AG04449 (cell line): ENCODE data around the gene CCDC112.
A peak's percentile ranks its signal among the peaks of the same experiment; 100 is the strongest.

Source experiments
- CTCF ChIA-PET: fragments of 350-600 bp; formaldehyde crosslinking; extraction: SDS; loops from one replicate; lab custom pipeline; 2021; ENCODE audit warnings: antibody characterized with exemption; lab: Yijun Ruan, JAX
- POLR2A ChIA-PET: fragments of 400-600, 350-600 bp; formaldehyde crosslinking; extraction: SDS; loops from one replicate; lab custom pipeline; 2020; ENCODE audit warnings: antibody characterized with exemption, inconsistent platforms; lab: Yijun Ruan, JAX
- DNase-seq: peaks from one replicate; pipeline ENCODE4 v3.0.0-alpha.2; 2010; ENCODE audit warnings: low read depth, low spot score
- H3K4me3 ChIP-seq: 2 replicates; pipeline ENCODE4 v1.5.1; 2011; ENCODE audit warnings: low read depth, mild to moderate bottlenecking, control low read depth, low read length
- TF ChIP-seq, protein P1 (sequence below): IDR thresholded peaks from one replicate; pipeline ENCODE4 v1.5.1; 2011; ENCODE audit warnings: mild to moderate bottlenecking, moderate library complexity, low read length, control low read depth, inconsistent platforms; ENCODE audit not compliant: insufficient read depth; ENCODE audit errors: missing control alignments

CCDC112 gene

DNA sequence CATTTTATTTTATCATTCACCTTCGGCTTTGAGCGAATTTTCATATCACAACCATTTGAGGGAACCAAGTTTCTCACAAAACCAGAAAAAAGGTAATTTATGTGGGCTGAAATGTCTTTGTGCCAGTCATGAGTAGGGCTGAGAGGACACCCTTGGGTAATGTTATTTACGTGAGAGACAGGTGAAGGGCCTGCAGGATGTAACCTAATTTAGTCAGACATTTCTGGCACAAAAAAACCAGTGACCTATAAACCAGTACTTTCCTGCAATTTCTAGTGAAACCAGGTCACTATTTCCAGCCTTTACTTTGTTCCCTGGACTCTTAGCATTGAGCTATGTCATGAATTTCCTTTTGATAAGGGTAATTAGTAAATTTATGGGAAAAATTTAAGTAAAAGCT lies 17.2 kb upstream of the CCDC112 start:
- CTCF ChIA-PET, result interaction anchor here (1.1 to 2.3 kb wide), 3 partner anchors 261 to 278 kb away, joined by 3 to 12 read pairs (median 3); no protein-coding TSS in a partner anchor
- H3K4me3 ChIP-seq, result no peak overlapping the region
- no peak for DNase-seq
- TF ChIP-seq, protein P1, sequence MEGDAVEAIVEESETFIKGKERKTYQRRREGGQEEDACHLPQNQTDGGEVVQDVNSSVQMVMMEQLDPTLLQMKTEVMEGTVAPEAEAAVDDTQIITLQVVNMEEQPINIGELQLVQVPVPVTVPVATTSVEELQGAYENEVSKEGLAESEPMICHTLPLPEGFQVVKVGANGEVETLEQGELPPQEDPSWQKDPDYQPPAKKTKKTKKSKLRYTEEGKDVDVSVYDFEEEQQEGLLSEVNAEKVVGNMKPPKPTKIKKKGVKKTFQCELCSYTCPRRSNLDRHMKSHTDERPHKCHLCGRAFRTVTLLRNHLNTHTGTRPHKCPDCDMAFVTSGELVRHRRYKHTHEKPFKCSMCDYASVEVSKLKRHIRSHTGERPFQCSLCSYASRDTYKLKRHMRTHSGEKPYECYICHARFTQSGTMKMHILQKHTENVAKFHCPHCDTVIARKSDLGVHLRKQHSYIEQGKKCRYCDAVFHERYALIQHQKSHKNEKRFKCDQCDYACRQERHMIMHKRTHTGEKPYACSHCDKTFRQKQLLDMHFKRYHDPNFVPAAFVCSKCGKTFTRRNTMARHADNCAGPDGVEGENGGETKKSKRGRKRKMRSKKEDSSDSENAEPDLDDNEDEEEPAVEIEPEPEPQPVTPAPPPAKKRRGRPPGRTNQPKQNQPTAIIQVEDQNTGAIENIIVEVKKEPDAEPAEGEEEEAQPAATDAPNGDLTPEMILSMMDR, result no peak
- POLR2A ChIA-PET, result no interaction called here

DNA sequence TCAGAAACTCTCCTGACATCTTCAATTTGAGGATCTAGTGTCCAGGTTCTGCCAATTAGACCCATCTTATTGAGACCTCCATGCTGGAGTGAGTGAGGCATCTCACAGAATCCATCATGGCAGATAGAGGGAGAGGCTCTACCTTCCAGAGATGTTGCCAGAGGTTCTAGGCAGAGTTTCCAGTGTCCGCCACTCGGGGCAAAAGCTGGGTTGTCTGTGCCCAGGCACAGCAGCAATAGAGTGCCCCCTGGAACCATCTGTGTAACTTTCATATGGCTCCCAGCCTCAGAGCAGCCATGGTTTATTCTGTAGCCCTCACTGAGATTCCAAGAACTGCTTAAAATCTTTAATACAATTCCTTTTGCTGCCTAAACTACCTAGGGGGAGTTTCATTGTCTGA lies 16.6 kb upstream of the CCDC112 start:
- POLR2A ChIA-PET, result no interaction called here
- no peak overlapping the region for H3K4me3 ChIP-seq
- TF ChIP-seq, protein P1, result no peak
- no peak for DNase-seq
- CTCF ChIA-PET, result interaction anchor here (2.3 to 6.0 kb wide), 2 partner anchors 10 to 278 kb away, joined by 12 to 30 read pairs; no protein-coding TSS in a partner anchor

DNA sequence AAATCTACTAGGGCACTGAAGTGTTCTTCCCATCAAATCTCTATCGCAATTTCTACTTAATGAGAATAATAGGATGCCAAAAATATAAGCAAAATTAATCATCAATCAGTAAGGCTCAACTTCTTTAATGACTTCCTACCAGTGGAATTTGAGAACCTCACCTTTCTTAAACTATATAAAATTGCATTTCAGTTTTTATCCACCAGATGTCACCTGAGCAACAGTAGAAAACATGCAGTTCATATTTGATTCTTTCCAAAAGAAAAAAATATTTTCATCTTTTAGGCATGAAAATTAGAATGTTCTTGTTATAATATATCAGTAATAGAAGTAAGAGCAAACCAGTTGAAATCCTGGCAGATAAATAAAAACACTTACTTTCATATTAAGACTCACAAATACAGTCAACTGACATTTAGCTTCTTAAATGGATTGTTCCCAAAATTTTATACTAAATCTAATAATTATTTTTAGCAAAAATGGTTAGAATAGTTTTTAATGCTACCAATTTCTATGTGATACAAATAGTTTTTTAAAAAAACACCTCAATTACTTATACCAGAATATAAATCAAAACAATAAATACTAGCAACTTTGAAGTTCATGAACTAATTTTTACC lies 13.4 kb upstream of the CCDC112 start:
- H3K4me3 ChIP-seq, result no peak overlapping the region
- CTCF ChIA-PET, result interaction anchor here (0.6 to 8.4 kb wide), 38 partner anchors 8 to 594 kb away, joined by 3 to 159 read pairs (median 4); partner anchors contain the start of genes AP3S1, ATG12, CCDC112 and FEM1C
- no peak for DNase-seq
- POLR2A ChIA-PET, result no interaction called here
- TF ChIP-seq, protein P1, result peak; percentile 32

DNA sequence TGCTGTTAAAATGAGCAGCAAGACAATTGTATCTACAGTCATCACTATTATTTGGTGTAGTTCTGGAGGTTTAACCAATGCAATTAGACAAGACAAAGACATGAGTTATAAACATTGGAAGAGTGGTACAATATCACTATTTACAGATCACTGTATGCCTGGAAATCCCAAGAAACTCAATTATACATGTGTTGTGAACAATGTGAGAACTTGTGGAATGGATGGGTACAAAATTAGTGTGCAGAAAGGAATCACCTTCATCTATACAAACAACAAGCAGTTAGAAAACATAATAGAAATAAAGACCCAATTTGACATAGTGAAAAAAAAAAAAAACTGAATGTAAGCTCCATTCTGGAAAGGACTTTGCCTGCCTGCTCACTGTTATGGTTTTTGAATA lies 12.4 kb upstream of the CCDC112 start:
- CTCF ChIA-PET, result interaction anchor here (0.5 to 8.4 kb wide), 32 partner anchors 9 to 595 kb away, joined by 3 to 159 read pairs (median 5); partner anchors contain the start of genes AP3S1, ATG12, CCDC112 and FEM1C
- TF ChIP-seq, protein P1, result no peak
- POLR2A ChIA-PET, result no interaction called here
- H3K4me3 ChIP-seq, result no peak overlapping the region
- no peak for DNase-seq

DNA sequence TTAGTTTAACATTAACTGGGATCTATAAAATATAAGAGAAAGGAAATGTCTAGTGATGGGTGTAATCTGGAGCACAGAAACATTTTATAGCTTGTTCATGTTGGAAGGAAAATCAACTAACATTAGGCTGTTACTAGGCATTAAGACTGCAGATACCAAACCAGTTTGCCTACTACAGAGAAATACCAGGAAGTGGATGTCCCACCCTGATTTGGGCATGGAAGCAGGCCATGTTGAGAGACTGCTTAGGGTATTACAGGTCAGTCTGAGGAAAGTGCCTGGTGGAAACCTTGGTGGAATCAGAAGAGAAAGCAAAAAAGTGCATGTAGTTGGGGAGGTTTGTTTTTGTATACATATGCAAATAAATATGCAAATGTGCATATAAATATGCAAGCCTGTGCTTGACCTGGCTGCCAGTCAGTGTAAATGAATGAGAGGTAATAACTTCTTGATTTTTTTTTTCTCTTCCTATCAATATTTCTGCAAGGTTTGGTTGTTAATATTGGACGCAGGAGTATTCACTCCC lies 9.6 kb upstream of the CCDC112 start:
- POLR2A ChIA-PET, result no interaction called here
- CTCF ChIA-PET, result interaction anchor here (1.0 to 8.4 kb wide), 5 partner anchors 268 to 534 kb away, joined by 3 to 159 read pairs (median 27); partner anchors contain the start of genes AP3S1 and ATG12
- no peak overlapping the region for H3K4me3 ChIP-seq
- no peak for DNase-seq
- TF ChIP-seq, protein P1, result no peak

DNA sequence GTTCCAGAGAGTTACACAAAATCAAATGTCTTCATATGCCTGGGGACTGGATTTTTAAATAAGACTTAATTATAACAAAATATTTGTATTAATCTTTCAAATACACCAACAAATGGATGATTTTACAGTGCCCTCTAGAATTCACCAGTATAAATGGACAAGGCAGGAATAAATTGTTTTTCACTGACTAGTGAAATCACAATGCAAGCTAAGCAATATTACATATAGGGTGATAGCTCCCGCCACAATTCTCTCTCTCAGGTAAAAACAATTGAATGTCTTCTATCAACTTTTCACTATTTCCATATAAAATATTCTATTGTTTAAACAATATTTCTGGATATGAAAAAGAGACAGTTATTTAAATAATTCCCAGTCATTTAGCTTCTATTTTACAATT lies 8.0 kb upstream of the CCDC112 start:
- DNase-seq, result no peak
- TF ChIP-seq, protein P1, result no peak
- CTCF ChIA-PET, result interaction anchor here (1.0 to 8.4 kb wide), 7 partner anchors 8 to 287 kb away, joined by 3 to 159 read pairs (median 4); partner anchors contain the start of gene CCDC112
- POLR2A ChIA-PET, result no interaction called here
- H3K4me3 ChIP-seq, result no peak overlapping the region
